ENCODE data around the gene S100A7.
"Not testable (repeated sequence)": the region's sequence is repeated elsewhere in the genome, so short reads cannot be mapped to it uniquely, and the experiment has no call there.

Gene S100A7

GRCh38 chr1:153475282-153475681 lies 14.8 kb upstream of the S100A7 start:
- DNase-seq, result no peak

- no peak for DNase-seq
Measured at GRCh38 chr1:153474347-153474746, 13.9 kb upstream of the S100A7 start.

DNA sequence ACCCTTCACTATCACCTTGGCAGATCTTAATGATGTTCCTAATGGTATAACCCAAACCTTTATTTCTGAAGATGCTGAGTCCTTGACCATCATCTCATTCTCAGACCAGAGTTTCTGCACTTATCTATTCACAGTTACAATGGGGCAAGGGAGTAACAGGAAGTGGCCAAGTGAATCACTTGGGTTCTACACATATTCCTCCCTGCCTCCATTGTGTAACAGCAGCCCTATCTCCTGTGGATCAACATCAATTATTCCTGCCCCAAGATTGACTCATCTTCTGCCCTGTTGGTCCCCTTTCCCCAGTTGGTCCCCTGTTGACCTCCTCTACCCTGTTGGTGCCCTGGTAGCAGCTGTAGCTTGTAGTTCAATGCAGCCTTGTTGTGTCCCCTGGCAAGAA lies 10.3 kb upstream of the S100A7 start:
- DNase-seq, result no peak

- no peak for DNase-seq
Measured at GRCh38 chr1:153466908-153467307, 6.5 kb upstream of the S100A7 start.

DNA sequence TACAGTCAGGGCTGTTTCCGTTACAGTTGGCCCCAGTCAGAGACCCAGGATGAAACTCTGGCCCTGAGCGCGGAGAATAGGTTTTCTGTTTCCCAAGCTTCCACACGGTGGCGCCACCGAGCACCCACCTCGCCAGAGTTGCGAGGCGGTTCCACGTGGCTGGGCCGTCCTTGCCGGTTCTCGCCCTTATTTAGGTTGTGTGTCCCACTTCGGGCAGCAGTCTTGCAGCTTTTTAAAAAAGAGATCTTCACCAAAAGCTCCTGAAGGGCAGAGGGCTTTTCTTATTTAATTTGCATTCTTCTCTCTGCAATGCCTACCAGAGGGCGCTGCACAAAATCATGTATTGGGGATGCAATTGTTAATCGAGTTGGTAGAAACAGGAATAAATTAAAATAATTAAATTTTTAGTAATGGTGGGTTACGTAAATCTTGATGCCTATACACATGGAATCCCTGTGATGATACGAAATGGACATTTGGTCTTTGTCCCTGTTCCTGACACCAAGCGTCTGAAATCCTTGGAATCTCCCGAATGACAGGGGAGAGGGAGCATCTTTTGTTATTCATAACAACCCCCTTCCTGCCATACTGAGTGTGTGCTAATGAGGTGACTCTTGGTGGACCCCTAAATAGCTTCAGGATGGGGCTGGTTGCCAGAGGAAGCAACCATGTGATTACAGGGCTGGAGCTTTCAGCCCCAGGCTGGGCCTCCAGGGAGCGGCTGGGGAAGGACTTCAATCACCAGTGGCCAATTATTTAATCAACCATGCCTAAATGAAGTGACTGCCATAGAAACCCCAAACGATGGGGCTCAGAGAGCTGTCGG lies 5.6 kb upstream of the S100A7 start:
- peak; percentile 65 for DNase-seq

DNA sequence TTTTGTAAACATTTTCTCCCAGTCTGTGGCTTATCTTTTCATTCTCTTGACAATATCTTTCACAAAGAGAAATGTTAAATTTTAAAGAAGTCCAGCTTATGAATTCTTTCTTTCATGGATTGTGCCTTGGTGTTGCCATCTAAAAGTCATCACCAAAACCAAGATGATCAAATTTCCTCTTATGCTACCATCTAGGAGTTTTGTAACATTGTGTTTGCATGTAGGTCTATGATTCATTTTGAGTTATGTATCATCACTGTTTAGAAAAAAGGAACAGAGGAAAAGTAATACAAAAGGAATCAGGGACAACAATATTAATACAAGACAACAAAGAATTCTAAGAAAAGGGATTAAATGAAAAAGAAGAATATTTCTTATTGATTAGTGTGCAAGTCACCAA lies 2.3 kb upstream of the S100A7 start:
- not testable (repeated sequence) for DNase-seq

DNA sequence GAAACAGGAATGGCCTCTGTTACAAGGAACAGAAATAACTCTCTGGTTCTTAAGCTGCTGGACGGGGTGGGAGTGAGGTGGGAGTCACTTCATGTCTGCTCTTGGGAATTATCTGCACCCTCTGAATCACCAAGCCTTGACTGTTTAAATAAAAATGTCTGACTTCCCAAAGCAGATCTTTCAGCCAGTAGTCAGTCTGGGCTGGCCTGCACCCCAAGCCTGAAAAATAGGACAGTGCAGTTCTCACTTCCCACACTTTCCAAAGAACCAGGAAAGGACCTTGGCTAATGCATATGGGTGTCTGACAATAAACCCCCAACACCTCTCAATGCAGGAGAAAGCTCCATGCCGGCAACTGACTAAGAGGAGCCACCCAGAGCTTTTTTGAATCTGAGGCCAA lies 796 bp downstream of the S100A7 start:
- no peak for DNase-seq

DNA sequence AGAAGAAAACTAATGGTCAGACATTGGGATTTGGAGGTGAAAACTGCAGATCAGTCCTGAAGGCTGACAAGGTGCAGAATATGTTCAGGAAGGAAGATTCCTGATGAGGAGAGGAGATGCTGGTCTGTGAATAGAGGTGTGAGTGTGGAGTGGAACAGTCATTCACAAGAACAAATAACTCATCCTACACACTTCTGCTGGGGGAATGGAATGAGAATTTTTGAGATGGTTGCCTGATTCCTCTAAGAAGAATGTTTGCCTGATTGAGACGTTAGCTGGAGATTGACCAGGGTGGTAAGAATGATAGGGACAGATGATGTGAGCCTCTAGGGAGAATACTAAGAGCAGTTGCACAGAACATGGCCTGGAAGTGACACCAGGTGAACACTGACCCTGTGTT lies 4.1 kb downstream of the S100A7 start:
- no peak for DNase-seq

DNA sequence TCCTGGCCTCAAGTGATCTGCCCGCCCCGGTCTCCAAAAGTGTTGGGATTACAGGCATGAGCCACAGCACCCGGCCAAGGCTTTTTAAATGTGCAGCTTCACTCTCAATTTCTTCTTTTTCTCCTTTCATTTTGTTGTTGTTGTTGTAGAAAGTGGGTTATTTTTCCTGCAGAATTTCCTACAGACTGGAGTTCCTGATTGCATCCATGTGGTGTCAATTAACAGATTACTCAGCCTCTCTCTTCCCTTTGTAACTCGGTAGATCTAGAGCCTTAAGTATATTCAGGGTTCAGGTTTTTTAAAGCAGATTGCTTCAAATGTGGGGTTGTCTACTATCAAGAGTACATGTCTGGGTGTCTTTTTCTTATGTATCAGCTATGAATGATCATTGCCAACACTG lies 11.6 kb downstream of the S100A7 start:
- not testable (repeated sequence) for DNase-seq

GRCh38 chr1:153447498-153448170 lies 12.8 kb downstream of the S100A7 start:
- no peak for DNase-seq

DNA sequence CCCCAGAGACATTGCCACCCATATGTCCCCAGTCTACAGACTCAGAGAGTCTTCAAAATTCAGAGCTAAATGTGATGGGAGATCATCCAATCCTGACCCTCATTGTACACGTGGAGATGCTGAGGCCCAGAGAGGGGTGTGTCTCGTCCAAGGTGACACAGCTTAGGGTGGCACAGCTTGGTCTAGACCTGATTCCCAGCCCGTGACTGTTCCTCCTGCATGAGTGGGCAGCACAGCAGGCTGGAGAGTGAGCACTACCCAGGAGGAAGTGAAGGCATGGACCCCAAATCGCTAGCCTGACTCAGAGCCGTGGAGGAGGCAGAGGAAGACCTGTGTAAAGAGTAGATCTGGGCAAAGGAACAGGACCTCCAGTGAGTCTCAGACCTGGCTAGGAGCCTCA lies 16.4 kb downstream of the S100A7 start:
- DNase-seq, result no peak

GRCh38 chr1:153443486-153443885 lies 17.0 kb downstream of the S100A7 start:
- no peak for DNase-seq

DNA sequence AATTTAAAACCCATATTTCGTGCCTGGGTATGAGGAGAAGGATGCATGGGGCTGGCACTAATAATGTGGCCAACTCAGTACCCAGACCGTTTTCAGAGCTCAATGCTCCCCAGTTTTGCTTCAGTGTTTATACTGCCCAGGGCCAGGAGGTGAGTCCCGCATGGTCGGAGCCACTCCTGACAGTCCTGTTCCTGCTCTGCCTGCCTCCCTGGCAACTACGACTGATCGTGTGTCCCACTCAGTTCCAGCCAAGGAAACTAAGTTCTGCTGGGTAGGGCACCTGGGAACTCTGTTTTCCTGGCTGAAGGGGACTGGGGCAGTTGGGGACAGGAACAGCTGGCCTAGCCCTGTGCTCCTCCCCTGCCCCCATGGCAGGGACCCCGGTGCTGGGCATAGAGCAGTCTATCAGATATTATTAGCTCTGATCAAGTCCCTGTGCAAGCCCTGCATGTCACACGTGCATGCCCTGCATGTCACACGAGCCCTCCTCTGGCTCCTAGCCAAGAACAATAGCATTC lies 19.2 kb downstream of the S100A7 start:
- DNase-seq, result no peak

DNA sequence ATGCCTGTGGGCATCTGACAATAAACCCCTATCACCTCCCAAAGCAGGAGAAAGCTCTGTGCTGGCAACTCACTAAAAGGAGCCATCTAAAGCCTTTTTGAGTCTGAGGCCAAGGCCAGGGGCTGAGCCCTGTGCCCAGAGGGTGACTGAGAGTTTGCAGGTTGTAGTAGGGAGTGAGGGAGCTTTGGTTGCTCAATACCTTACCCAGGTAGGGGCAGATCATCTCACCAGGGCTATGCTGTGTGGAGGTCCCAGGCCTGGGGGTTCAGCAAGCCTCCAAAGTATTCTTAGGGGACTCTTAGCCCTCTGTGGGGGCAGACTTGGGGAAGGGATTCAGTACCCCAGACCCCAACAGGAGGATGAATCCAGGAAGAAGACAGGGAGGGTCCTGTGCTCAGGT lies 21.2 kb downstream of the S100A7 start:
- DNase-seq, result no peak

DNA sequence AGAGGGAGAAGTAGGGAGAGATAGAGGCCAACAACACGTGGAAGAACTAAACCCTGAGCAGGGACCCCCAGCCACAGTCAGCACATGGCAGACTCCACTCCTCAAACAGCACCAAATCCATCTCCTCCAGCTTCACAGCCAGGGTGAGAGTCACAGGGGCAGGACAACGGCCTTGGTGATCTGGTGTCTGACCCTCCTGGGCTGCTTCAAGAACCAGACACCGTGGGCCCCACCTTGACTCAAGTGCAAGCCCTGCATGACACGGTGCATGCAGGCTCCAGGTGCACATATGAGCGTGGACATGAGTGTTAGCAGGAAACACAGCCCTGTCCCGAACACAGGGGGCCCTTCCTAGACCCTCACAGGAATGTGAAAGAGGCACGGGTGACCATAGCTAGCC lies 21.9 kb downstream of the S100A7 start:
- DNase-seq, result no peak

DNA sequence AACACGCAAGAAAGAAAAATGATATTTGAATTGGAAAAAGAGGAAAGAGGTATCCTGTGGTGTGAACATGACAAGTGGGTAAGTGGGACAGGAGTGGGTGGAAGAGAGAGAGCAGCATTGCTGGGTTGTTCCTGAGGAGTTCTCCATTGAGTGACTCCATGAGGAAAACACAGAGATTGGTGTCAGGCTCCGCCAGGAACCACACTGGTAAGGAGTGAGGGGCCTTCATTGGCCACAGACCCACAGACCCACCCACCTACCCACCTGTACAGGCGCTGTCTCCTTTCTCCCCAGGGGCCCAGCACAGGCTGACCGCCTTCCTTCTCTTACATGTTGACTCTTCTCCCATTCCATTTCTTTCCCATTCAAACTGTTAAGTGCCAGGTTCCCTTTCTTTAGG lies 23.2 kb downstream of the S100A7 start:
- DNase-seq, result no peak

DNA sequence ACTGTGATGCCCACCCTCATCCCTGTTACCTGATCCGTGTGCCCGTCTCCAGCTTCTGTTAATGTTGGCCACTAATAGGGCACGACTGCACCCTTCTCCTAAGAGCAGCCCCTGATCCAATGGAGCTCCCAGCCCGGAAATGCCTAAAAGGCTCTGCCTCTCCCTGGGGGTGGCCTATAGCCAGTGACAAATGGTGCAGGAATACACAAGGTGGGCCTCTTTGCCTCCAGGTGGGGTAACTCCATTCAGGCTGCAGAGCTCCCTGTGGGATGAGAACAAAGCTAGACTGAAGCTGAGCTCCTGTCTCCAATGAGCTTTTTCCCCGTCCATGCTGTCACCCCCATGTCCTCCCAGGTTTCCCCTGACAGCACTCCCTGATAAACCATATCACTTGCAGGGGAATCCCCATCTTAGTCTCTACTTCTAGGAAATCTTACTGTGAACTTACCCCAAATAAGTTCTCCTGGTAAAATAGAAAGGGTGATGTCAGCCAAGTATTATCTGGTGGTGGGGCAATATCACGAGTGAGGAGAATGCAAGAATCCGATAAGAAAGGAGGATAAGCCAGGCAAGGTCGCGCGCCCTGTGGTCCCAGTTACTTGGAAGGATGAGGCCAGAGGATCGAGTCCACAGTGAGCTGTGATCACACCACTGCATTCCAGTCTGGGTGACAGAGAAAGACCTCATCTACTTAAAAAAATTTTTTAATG lies 25.6 kb downstream of the S100A7 start:
- DNase-seq, result no peak

DNA sequence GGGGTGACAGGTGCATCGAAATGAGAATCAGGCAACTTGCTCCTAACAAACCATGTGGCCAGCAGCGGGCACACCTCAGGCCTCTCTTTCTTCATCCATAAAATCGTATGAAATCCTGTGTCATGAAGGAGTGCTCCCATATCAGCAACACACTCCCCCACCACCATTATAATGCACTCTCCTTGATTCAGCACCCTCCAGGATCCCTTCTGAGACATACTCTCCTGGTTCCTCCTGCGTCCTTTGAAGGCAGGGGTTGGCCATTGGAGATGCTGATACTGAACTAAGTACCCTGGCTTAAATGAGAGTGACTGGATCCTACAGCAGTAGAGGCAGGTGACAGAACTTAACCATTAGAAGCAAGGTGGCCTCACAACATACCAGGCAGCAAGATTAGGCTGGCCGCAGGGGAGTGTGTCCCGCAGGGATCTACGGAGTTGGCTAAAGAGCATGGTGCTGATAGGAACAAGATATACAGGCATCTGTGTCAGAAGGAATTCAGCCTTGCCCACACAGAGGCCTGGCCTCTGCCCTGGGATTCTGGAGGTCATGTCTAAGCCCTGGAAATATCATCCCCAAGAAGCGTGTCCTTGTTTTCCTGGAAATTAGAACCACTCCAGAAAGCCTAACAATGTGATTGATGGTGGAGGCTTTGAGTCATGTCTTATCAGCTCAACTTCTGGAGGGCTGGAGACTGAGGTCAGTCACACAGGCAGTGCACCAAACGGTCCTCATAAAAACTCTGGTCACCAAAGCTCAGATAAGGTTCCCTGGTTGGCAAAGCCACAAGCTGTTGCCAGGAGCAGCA lies 27.4 kb downstream of the S100A7 start:
- no peak for DNase-seq

- no peak for DNase-seq
Measured at GRCh38 chr1:153431928-153432327, 28.5 kb downstream of the S100A7 start.

DNA sequence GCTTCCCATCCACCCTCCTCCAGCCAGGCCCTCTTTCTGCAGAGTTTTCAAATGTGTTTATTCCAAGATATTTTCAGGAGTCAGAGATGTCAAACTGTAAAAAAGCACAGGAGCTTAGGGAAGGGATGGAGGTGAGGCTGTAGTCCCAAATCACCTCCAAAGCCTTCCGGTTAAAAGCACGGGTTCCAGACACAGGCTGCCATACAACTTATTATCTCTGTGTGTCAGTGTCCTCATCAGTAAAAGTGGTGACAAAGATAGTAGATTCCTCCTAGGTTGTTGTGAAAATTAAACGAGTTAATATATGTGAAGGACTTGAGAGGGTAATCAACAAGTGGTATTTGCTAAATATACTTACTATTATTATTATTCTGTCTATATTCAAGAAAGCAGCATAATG lies 29.0 kb downstream of the S100A7 start:
- DNase-seq, result no peak

GRCh38 chr1:153431002-153431401 lies 29.4 kb downstream of the S100A7 start:
- DNase-seq, result no peak

DNA sequence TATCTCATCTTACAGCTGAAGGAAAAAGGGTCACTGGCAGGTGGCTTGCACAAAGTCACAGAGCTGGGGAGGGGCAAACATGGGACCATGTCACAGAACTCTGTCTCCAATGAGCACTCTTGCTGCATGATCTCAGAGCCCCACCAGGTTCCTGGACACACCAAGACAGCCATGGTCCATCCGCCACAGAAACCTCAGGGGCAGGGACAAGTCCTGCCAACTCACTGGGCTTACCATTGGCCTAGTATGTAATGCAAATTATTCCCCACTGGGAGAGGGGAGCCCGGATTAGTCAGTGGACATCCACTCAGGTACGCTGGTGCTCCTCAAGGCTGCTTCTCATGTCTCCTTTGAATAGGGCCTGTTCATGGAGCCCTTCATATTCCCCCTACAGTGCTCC lies 29.9 kb downstream of the S100A7 start:
- no peak for DNase-seq

DNA sequence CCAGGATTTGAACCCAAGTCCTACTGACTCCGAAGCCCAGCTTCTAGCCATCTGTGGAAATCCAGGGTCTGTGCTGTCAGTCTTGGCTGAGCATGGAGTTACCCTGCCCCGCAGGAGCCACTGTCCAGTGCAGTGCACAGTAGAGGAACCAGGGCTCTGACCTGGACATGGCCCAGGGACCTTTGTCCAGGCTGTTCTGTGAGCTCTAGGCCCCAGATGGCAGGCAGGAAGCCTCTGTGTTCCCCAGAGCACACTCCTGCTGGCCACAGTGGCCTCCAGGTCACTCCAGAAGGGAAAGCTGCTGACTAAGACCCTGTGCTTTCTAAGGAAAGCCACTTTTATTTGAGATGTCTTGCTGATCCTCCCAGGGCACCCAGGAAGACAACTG lies 30.3 kb downstream of the S100A7 start:
- DNase-seq, result no peak

All from activated CD8-positive, alpha-beta memory T cell treated with anti-CD3 and anti-CD28 coated beads, Interleukin-2, amount 50 U/mL, for 4 hours (primary cell).